Activated CD8-positive, alpha-beta memory T cell treated with anti-CD3 and anti-CD28 coated beads, Interleukin-2, amount 50 U/mL, for 4 hours (primary cell): ENCODE data around the gene TMX1.

Source experiments
- DNase-seq: peaks from one replicate; pipeline ENCODE4 v3.0.0-alpha.2; 2020

Gene TMX1

DNA sequence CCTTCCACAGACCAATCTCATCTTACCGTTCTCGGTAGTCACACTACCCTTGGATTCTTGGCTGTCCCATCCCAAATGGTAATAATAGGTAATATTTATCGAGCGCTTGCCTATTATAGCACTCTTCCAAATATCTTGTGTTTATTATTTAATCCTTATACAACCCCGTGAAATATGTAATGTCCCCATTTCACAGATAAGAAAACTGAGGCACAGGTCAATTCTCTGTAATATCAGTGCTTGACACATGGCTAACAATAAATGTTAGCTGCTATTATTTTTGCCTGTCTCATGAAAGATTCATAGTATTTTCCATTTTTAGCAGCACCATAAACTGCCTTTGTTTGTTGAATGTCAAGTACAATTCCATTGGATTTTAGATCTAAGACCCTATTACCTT lies 4.5 kb downstream of the TMX1 start:
- DNase-seq = no peak

- no peak for DNase-seq
Measured at GRCh38 chr14:51246032-51246431, 6.0 kb downstream of the TMX1 start.

- DNase-seq = no peak
Measured at GRCh38 chr14:51248016-51248987, 8.3 kb downstream of the TMX1 start.

GRCh38 chr14:51251486-51251885 lies 11.4 kb downstream of the TMX1 start:
- no peak for DNase-seq

GRCh38 chr14:51253880-51254279 lies 13.8 kb downstream of the TMX1 start:
- DNase-seq = no peak

DNA sequence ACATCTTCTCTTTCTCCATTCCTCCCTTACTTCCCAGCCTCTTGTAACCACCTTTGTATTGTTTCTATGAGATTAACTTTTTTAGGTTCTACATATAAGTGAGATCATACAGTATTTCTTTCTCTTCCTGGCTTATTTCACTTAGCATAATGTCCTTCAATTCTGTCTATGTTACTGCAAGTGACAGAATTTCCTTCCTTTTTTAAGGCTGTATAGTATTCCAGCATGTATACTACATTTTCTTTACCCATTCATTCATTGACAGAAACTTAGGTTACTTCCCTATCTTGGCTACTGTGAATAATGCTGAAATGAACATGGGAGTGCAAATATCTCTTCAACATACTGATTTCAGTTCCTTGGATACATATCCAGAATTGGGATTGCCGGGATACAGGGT lies 18.2 kb downstream of the TMX1 start:
- no peak for DNase-seq

DNA sequence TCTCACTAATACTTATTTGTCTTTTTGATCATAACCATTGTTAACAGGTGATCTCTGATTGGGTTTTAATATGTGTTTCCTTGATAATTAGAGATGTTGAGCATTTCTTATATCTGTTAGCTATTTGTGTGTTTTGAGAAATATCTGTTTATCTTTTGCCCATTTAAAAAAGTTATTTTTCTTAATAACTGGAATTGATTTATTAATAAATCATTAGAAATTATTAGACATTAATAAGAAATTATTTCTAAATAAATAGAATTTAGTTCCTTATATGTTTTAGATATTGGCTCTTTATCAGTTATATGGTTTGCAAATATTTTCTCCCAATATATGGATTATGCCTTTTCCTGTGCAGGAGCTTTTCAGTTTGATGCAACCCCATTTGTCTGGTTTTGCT lies 18.7 kb downstream of the TMX1 start:
- no peak for DNase-seq

- DNase-seq = no peak
Measured at GRCh38 chr14:51260225-51260624, 20.2 kb downstream of the TMX1 start.

- DNase-seq = no peak
Measured at GRCh38 chr14:51261151-51261550, 21.1 kb downstream of the TMX1 start.

DNA sequence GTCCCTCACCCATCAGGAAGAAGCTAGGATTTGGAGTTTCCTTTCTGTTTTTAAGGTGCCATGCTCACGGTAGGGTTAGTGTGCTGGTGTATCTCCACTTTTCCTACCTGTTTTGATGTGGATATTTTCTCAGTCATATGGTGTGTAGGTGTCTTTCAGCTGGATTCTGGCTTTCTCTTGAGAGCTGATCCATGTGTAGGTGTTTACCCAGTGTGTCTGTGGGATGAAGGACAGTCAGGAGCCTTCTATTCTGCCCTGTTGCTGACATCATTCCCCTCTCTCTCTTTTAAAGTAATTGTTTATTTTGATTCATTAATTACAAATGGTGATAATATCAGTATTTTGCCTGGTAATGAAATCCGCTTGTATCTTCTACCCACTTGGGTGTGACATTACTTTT lies 22.8 kb downstream of the TMX1 start:
- DNase-seq = no peak

- no peak for DNase-seq
Measured at GRCh38 chr14:51269634-51270033, 29.6 kb downstream of the TMX1 start.

GRCh38 chr14:51276605-51277004 lies 36.6 kb downstream of the TMX1 start:
- no peak for DNase-seq

DNA sequence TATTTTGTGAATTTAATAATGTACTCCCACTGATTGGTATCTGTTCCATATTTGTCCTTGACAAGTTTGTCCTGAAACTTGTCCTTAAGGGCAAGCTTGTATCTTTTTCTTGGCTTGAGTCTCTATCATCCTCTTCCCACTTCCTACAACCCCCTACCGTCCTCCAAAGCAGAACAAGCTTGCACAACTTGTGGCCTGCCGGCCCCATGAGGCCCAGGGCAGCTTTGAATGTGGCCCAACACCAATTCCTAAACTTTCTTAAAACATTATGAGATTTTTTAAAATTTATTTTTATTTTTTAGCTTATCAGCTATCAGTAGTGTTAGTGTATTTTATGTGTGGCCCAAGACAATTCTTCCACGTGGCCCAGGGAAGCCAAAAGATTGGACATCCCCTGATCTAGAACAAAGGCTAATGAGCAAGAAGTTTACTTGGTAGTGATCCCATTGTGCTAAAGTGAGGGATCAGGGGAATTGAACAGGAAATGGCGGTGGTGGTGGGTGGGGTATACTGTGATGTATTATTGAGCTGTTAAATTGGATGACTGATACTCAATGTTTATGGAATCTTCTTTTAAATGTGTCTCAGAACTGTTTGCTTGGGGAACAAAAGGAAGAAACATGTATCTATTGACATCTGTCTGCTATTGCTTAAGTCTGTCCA lies 37.8 kb downstream of the TMX1 start:
- DNase-seq = no peak

- no peak for DNase-seq
Measured at GRCh38 chr14:51282517-51282916, 42.5 kb downstream of the TMX1 start.

GRCh38 chr14:51283402-51284085 lies 43.5 kb downstream of the TMX1 start:
- DNase-seq = no peak

GRCh38 chr14:51284241-51284640 lies 44.2 kb downstream of the TMX1 start:
- no peak for DNase-seq

GRCh38 chr14:51285120-51285519 lies 45.1 kb downstream of the TMX1 start:
- DNase-seq = no peak

GRCh38 chr14:51289169-51289568 lies 49.1 kb downstream of the TMX1 start:
- DNase-seq = no peak

- no peak for DNase-seq
Measured at GRCh38 chr14:51290132-51290531, 50.1 kb downstream of the TMX1 start.

GRCh38 chr14:51291016-51291415 lies 51.0 kb downstream of the TMX1 start:
- no peak for DNase-seq

DNA sequence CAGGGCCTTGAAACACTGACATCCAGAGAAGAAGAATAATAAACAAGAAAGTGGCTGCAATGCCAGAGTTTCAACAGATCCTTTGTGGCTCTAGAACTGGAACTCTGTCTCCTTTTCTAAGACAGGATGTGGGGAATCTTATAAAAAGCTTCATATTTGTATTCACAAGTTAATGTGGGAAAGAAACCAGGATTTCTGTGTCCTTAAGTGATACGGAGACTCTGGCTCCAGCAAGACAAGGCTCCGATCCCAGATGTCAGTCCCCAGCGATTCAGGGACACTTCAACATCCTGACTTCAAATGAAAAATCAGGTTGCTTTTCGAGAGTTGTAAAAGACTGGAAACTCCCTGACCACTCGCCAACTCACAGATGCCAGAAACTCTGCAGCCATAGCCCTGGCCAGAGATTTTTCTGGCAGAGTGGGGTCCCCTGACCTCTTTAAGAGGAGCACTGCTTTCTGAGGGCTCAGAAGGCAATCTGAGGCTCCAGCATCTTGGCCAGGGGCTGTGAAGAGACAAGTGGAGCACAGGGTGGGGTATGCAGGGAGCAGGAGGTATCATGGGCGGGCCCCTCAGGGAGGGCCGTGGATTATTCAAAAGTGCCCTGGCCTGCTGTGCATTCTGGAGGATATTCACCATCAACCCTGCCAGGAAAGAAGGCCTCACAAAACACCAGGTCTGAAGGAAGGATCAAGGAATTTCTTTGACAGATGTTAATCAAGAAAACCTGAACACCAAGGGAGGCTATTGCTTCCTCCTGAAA lies 53.3 kb downstream of the TMX1 start:
- no peak for DNase-seq

DNA sequence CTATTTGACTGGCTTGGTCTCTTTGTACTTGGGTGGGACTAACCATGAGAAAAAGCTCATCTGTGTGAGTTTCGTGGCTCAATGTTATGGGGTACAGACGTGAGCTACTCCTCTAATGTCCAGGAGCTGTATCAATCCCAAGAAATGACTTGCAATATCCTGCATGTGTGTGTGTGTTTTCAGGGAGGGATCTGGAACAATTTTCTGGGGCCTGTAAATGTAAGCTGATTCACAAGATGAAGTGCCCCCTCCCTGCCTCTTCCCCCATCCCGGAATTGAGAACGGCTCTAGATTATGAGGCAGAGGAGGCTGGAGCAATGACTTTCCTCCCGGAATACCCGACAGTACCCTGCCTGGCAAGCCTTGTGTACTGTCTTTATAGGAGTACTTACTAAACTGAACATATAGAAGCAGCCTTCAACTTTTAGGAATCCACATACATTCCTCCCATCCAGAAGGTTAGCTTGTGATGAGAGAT lies 53.9 kb downstream of the TMX1 start:
- DNase-seq = no peak
